Erythroblast (primary cell): ENCODE measurements around the gene TCERG1L.
"Not testable (repeated sequence)": the region's sequence is repeated elsewhere in the genome, so short reads cannot be mapped to it uniquely, and the experiment has no call there.

Experiments used
- DNase-seq, 2 experiments: peaks; one replicate each; lab custom pipeline; 2025; lab: John Stamatoyannopoulos, UW
- GATA1 ChIP-seq: IDR thresholded peaks from 2 replicates; pipeline ENCODE4 v1.6.1; 2011; ENCODE audit warnings: low read depth, mild to moderate bottlenecking, control low read depth, low read length, moderate library complexity
- POLR2A ChIP-seq: IDR thresholded peaks from 2 replicates; pipeline ENCODE4 v1.6.1; 2011; ENCODE audit warnings: mild to moderate bottlenecking, low read length

Gene TCERG1L

DNA sequence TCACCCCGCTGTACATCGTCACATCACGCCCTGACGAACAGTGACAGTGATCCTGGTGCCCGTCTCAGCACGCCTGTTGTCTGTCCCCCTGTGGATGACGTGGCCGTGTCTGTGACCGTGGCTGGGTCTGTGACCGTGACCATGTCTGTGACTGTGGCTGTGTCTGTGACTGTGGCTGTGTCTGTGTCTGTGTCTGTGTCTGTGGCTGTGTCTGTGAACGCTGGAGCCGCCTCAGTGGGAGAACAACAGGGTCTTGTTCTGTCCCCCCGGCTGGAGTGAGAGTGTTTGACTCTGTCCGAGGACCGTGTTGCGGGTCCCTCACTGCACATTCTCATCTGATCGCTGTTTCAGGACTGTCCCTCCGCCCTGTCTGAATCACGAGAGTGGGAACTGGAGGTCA, 202.2 kb downstream of the TCERG1L start:
- DNase-seq: no peak
- no peak for TF ChIP-seq GATA1
- no peak for TF ChIP-seq POLR2A

DNA sequence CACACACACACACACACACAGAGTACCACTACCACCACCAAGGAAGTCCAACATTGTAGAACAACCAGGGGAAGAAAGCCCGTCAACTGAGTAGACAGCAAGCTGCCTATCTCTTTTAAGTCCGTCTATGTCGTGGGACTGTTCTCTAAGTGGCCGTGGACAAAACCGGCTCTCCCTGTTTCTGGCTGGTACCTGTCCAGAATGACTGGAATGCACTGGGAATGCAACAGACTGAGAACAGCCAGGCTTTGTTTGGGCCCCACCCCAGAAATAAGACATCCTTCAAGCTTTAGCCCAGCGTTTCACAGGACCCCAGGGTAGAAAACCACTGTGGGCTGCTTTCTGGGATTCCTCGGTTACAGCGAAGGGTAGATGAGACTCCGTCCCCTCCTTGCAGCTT, 203.6 kb downstream of the TCERG1L start:
- TF ChIP-seq POLR2A: no peak
- TF ChIP-seq GATA1: no peak

DNA sequence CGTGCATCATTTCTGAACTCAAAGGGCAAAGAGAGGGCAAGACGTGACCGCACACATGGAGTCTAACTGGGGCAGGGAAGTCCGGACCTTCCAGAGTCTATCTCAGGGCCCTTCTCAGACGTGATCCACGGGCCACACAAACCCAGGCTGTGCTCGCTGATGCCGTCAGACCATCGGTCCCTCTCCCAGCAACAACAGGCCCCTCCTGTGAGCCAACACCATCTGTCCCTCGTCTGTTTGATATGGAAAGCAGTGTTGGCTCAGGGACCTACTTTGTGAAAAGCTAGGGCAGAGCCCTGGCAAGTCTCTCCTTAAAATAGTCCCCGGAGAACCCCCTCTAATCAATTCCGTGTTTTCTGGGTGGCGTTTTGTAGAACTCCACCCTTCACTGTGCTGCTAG, 208.8 kb downstream of the TCERG1L start:
- DNase-seq: no peak
- no peak for TF ChIP-seq GATA1
- TF ChIP-seq POLR2A: no peak

More for the DNA sequence above, 203.6 kb downstream of the TCERG1L start:
- DNase-seq: no peak

DNA sequence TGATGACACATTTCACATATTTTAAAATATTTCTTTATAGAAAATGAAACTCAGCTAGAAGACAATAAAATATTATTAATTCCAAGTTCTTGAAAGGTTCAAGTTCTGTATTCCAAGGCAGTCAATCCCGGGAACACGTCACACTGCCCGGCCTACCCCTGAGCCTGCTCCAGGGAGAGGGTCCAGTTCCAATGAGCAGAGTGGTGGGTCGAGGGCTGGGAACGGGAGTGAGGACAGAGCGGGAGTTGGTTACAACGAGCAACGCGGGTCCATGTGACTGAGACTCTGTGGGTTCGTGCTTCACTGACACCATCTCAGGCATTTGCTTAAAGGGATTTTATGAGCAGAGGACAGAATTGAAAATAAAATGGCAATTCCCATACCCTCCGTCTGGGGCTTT, 209.4 kb downstream of the TCERG1L start:
- TF ChIP-seq GATA1: no peak
- TF ChIP-seq POLR2A: no peak
- DNase-seq: no peak

- not testable (repeated sequence) for DNase-seq
These were observed 210.8 kb downstream of the TCERG1L start for GRCh38 chr10:131100418-131101410.

- TF ChIP-seq POLR2A (no peak), GATA1 (no peak)
- no peak for DNase-seq
These were observed 212.3 kb downstream of the TCERG1L start for GRCh38 chr10:131099028-131099726.

DNA sequence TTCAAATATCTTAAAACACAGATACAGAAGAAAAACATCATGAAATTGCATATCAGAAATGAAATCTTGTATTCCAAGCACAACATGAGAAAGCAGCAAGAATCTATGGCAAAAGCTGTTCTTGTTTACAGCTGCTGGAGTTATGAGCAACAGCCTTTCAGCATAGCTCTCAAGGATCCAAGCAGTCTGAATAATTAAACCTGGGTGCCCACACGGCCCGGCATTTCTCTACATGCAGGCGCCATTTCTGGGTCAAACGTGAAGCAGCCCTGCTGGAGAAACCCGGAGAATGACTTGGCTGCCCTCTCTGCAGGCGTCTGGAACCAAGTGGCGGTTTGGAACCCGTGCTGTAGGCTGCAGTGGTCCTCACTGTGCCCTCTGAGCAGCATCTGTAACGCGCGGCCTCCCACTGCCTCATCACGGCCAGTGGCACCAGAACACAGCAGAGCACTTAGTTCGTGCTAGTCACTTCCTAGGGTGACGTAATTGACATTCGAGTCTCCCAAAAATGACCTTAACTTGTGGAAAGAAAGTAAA, 213.0 kb downstream of the TCERG1L start:
- no peak for DNase-seq
- TF ChIP-seq GATA1: no peak
- TF ChIP-seq POLR2A: no peak

DNA sequence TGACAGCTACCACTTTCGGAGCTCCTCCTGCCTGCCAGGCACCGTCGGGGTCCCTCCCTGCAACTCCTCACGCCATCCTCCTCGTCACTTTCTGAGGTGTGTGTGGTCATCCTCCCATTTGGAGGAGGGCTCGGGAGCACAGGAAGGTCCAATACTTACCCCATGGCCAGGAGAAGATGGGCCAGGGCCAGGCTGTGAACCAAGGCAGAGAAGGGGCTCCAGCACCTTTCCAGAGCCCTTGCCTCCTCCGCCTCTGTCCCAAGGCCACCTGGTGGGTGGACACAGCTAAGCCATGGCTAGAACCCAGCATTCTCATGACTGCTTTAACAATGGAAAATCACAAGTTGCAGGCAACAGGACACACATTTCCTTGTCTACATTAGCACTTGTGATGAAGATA, 215.5 kb downstream of the TCERG1L start:
- no peak for DNase-seq
- no peak for TF ChIP-seq GATA1
- TF ChIP-seq POLR2A: no peak

DNA sequence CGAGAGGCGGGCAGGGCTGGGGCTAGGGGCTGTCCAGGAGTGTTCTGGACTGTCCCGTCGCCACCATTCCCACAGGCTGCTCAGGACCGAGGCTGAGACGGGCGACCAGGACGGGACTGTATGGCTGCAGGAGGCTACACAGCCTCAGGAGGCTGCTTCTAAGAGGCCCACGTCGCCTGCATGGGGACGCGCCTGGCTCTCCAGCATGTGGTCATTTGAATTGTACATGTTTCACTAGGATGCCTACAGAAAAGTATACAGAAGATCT, 216.3 kb downstream of the TCERG1L start:
- TF ChIP-seq GATA1 (no peak), POLR2A (no peak)

GRCh38 chr10:131094527-131095312, 216.8 kb downstream of the TCERG1L start:
- TF ChIP-seq GATA1: no peak
- TF ChIP-seq POLR2A: no peak
- no peak for DNase-seq

More for the DNA sequence above, 216.3 kb downstream of the TCERG1L start:
- no peak for DNase-seq

DNA sequence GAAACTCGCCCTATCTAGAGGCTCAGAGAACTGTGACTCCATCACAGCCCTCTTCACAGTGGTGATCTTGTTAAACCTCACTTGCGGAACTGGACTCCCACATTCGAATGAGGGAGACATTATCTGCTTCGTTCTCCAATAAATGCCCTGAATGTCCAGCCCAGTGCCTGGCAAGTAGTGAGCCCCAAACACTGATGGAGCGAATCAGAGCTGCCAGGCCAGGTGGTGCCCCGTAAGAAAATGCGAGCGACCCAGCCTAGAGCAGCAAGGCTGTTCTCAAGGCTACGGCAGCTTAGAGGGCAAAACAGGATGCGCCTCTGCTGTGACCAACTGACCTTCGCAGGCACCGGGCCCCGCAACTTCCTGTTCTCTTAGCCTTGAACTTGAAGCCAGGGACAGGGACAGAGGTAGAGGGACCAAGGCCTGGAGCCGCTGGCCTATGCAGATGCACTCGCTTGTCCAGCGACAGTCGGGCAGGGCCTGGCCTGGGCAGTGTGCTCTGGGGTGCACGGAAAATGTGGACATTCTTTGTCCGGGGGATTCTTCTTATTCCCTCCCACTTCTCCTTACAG, 217.6 kb downstream of the TCERG1L start:
- TF ChIP-seq POLR2A (no peak), GATA1 (no peak)

DNA sequence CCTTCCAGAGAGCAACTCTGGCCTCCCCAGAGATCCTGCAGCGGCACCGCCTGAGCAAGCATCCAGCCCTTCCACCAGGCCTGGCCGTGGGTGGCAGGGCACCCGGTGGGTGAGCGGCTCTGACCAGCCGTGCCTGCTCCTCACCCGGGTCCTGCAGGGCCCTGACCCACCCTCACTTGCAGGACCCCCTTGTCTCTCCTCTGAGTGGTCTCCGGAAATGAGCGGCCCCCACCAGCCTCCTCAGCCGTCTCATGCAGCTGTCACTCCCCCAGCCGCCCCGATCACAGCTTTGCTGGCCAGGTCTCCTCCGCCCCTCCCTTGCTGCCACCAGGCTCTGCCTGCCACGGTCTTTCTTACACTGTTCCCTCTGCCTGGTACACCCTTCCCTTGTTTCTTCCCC, 218.2 kb downstream of the TCERG1L start:
- DNase-seq: no peak
- no peak for TF ChIP-seq GATA1

More for the DNA sequence above, 217.6 kb downstream of the TCERG1L start:
- no peak for DNase-seq

DNA sequence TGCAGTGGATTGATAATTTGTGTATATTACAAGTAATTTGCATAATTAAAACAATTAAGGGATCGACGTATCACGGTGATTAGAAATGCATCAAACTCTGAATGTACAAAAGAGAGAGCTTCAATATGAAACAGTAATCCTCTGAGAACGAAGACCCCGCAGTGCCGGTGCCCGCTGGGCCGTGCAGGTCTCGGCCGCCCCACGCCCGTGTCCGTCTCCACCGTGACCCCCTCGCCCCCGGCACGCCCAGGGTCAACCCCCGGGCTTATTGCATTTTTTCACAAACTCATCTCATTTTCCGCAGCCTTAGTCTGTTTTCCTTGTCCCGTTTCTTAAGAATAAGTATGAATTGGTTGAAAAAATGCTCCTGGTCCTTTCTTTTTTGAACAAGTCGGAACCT, 218.6 kb downstream of the TCERG1L start:
- no peak for TF ChIP-seq POLR2A
- TF ChIP-seq GATA1: no peak
- DNase-seq: no peak
